Left ventricle myocardium superior (tissue), 1 donor: ENCODE data around the gene CREB3L1. TPM values are rescaled to one million over a fixed set of nuclear protein-coding genes. Genes with fewer than 3 reads are reported as not detected.

Experiments used
- ATAC-seq: fragments of 200-7000 bp; cut with Tn5 transposase; one replicate; pipeline ENCODE4 v1.9.1; 2020; ENCODE audit warnings: mild to moderate bottlenecking, moderate library complexity
- DNase-seq: peaks from one replicate; pipeline ENCODE4 v3.0.0-alpha.2; 2020
- intact Hi-C: fragments of 100-400 bp; cut with micrococcal nuclease; formaldehyde crosslinking; loops from one replicate; pipeline ENCODE4 v1.11.0; 2022
- total RNA-seq: library from RNA; stranded (reverse); fragmentation: NEBNext Ultra II Directional; extraction: Animal tissue kit (Norgen Biotek cat#: 25700); gene quantifications from one replicate; pipeline ENCODE4 v1.2.1, GENCODE V29; 2021
- donor health status: DM: no; HTN: yes; CAD: no; lungs with severe emphysema.

CREB3L1 gene
- total RNA-seq, 1 donor from 2014 or later = 56.0 TPM

DNA sequence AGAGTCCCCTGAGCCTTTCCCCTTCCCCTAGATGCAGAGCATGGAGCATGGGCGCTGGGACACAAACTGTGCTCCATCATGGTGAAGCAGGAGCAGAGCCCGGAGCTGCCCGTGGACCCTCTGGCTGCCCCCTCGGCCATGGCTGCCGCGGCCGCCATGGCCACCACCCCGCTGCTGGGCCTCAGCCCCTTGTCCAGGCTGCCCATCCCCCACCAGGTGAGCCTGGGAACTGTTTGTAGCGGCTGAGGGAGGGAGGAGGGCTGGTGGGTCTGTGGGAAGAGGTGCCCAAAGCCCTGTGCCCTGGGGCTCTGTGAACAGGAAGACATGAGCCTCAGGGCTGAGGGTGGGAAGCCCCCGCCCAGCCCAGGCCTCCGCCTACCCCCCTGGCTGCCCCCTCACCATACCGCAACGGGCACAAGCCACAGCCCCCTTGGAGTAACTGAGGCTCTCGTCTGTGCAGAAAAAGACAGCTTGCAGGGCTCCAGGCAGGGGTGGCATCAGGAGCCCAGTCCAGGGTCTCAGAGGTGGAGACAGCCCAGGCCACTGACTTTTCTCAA is 30.4 kb downstream of the CREB3L1 start:
- intact Hi-C loops = loop anchor here (5.0 kb wide), 1 partner anchor 71 kb away; no protein-coding TSS in a partner anchor
- DNase-seq = no peak
- no peak for ATAC-seq

DNA sequence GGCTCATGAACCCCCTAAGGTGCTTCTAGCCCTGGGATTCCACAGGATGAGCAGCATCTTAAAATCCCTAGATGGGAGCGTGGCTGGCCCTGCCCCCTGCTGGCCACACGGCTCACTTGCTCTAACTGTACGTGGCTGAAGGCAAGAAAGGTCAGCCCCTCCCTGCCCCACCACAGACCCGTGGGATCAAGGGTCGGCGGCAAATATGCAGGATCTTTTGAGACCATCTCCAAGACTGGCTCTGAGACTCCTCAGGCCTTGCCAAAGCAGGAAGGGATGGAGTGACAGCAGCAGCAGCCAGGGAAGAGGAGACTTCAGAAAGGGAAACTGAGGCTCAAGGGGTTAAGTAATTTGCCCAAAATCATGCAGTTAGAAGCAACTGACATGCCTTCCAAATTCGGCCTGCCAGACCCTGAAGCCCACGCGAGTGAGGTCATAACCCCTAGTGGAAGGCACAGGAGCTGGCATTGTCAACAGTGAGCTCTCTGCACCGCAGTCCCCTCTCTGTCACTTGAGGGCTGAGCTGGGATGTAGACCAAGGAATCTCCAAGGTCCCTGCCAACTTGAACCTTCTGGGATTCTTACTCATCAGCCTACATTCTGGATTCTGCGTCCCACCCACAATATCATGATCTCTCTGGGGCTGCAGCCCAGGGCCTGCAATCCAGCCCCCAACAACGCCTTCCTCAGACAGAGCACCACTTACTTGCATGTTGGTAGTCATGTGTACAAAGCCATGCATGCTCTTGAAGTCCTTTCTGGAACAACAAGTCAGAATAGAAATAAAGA is 31.4 kb downstream of the CREB3L1 start:
- intact Hi-C loops = loop anchor here (5.0 kb wide), 1 partner anchor 72 kb away; no protein-coding TSS in a partner anchor
- DNase-seq = peak; percentile 90
- peak; percentile 85 for ATAC-seq

DNA sequence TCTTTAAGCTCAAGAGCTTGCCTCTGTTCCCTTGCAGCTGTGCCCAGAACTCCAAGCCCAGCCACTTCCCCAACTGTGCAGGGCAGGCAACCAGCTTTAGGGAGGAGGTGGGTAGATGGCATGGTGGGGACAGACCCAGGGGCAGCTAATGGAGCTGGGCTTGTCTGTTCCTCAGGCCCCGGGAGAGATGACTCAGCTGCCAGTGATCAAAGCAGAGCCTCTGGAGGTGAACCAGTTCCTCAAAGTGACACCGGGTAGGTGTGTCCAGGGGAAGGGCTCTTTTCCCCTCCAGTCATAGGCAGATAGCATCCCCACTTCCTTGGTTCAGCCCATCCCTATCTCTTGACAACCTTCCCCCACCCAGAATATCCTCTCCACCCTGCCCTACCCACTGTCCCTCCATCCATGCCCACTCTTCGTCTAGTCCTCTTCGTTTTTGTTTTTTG is 32.4 kb downstream of the CREB3L1 start:
- ATAC-seq (no peak), DNase-seq (no peak)
- intact Hi-C loops = loop anchor here (5.0 kb wide), 1 partner anchor 73 kb away; no protein-coding TSS in a partner anchor

DNA sequence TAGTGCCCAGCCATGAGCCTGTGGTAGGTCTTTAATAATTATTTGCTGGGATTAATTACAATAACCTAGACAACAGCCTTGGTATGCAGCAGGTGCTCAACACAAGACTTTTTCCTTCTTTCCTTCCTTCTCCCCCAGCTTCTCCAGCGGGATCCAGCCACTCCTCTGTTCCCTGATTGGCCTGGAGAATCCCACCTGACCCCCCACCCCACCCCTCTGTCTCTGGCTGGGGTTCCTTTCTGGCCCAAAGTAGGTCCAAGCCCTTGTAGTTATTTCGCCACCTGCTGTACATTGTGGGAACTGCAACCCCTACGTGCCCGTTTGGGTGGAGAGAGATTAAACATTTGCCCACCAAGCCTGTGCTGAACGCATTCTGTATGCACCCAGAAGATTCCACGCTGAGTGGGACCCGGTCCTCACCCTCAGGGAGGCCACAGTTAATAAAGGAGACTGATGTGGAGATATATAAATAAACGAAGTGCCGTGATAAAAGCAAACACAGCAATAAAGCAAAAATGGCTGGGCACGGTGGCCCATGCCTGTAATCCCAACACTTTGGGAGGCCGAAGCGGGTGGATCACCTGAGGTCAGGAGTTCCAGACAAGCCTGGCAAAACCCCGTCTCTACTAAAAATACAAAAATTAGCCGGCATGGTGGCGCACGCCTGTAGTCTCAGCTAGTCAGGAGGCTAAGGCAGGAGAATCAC is 37.7 kb downstream of the CREB3L1 start:
- intact Hi-C loops = no loop called here
- DNase-seq (peak; percentile 60), ATAC-seq (peak; percentile 29)

DNA sequence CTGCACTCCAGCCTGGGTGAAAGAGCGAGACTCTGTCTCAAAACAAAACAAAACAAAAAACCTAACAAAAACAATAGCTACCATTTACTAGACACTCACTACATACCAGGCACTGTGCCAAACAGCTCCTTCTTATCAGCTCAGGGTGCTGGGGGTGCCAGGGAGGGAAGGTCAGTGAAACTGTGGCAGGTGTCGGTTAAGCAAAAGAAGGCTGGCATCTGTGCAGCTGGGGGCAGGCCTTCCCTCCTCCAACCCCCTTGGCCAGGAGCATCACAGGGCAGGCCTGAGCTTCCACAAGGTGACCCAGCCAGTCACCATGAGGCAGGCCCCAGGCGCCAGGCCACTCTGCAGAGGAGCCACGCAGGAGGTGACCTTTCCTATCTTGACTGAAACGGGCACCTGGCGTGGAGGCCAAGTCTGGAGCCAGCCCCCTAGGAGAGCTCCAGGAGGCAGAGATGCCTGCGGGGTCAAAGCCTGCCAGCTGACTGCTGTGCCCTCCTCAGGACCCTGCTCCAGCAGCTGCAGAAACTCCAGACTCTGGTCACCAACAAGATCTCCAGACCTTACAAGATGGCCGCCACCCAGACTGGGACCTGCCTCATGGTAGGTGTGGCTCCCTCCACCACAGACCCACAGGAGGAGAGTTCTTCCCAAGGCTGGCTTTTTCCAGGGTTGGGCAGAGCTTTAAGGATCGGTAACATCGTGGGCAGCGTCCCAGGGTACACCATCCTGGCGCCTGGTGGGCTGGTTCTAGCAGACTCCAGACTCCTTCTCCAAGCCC is 38.5 kb downstream of the CREB3L1 start:
- intact Hi-C loops = no loop called here
- ATAC-seq = peak; percentile 86
- peak; percentile 76 for DNase-seq

- no peak for DNase-seq
- no peak for ATAC-seq
- intact Hi-C loops = no loop called here
Measured at GRCh38 chr11:46319074-46319453, 41.6 kb downstream of the CREB3L1 start.

GRCh38 chr11:46321757-46322156 is 44.3 kb downstream of the CREB3L1 start:
- intact Hi-C loops = no loop called here
- ATAC-seq = no peak
- DNase-seq = no peak

DNA sequence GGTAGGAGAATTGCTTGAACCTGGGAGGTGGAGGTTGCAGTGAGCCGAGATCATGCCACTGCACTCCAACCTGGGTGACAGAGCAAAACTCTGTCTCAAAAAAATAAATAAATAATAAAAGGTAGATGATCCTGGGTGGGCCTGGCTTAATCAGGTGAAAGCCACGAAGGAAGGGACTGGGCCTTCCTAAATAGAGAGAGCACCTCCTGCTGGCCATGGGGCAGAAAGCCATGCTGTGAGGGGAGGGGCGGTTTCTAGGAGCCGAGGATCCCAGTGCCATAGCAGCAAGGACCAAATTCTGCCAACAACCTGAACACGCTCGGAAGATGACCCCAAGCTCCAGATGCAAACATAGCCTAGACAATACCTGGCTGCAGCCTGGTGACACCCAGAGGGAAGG is 45.3 kb downstream of the CREB3L1 start:
- DNase-seq (no peak), ATAC-seq (no peak)
- intact Hi-C loops = no loop called here

DNA sequence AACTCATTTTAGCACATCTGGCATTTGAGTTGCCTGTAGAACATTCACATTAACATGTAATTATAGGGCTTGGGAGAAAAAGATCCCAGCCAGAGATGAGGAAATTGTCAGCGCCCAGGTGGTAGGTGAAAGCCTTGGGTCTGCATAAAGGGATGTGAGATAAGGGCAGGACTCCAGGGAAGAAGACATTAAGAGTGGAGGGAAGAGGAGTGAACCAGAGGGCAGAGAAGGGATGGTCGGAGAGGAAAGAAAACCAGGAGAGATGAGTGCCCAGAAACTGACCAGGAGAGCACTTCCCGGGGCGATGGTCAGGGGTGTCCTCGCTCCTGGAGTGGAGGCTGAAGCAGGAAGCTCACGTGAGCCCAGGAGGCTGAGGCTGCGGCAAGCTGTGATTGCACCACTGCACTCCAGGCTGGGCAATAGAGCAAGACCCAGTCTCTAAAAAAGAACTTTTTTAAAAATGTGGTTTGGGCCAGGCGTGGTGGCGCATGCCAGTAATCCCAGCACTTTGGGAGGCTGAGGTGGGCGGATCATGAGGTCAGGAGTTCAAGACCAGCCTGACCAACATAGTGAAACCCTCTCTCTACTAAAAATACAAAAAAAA is 49.5 kb downstream of the CREB3L1 start:
- intact Hi-C loops = no loop called here
- no peak for DNase-seq
- ATAC-seq = no peak

DNA sequence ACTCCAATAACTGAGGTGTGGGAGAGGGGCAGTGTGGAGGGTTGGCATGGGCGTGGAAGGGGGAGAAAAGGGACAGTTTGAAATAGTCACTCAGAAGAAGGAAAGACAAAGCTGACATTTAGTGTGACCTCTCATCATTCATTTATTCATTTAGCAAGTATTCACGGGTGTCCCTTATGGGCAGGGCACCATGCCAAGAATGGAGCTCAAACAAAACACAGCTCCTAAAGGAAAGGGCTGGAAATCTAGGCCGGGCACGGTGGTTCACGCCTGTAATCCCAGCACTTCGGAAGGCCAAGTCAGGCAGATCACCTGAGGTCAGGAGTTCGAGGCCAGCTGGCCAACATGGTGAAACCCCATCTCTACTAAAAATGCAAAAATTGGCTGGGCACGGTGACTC is 50.4 kb downstream of the CREB3L1 start:
- no peak for ATAC-seq
- DNase-seq = no peak
- intact Hi-C loops = no loop called here

DNA sequence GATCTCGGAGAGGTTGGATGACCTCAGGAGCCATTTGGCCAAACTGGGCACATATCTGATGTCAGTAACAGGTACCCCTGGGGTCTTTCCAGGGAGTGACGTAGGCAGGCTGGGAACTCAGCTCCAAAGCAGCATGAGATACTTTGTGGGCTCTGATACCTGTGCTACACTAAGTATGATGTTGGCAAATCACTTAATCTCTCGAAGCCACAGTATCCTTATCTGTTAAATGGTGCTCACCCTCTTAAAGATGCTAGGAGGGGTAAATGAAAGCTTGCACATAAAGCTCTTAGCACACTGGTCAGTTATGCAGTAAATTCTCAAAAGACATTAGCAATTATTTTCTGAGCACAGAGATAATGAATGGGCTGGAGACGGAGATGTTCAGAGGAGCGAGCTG is 52.7 kb downstream of the CREB3L1 start:
- ATAC-seq (no peak), DNase-seq (no peak)
- intact Hi-C loops = no loop called here

GRCh38 chr11:46330563-46331281 is 53.3 kb downstream of the CREB3L1 start:
- no peak for DNase-seq
- peak; percentile 10 for ATAC-seq
- intact Hi-C loops = no loop called here

GRCh38 chr11:46331282-46331984 is 54.0 kb downstream of the CREB3L1 start:
- DNase-seq (no peak), ATAC-seq (no peak)
- intact Hi-C loops = no loop called here

- no peak for DNase-seq
- intact Hi-C loops = no loop called here
- ATAC-seq = no peak
Measured at GRCh38 chr11:46332093-46332567, 54.7 kb downstream of the CREB3L1 start.

DNA sequence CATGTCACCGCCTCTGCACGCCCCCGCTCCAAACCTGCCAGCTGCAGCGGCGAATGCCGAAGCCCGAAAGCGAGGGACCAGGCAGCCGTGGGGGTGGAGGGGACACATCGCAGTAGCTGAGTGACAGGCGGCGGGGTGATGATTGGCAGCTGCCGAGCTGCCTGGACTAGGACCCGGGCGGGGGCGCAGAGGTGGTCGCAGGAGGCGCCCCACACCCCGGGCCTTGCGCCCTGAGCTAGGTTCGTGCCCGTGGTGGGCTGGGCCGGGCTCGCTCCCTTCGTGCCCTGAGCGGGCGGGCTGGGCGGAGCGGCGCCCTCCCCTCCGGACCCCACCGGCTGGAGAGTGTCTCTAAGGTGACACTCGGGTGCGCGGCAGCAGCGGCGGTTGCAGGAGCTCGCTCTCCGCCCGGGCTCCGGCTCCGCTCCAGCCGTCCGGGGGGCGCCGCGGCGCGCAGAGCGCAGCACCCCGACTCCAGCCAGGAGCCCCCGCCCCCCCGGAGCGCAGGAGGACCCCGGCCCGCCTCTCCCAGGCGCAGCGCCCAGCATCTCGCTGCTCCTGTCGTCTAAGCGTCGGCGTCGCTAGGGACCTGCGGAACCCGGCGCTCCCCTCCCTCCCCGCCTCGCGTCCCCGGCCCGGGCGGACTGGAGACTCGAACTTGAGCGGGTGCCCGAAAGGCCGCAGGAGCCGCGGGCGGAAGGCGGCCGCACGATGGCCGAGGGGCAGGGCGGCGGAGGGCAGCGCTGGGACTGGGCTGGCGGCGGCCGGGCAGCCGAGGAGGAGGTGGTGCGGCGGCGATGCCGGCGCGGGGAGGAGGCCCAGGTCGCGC is 55.3 kb downstream of the CREB3L1 start:
- peak; percentile 43 for DNase-seq
- peak; percentile 41 for ATAC-seq
- intact Hi-C loops = no loop called here

DNA sequence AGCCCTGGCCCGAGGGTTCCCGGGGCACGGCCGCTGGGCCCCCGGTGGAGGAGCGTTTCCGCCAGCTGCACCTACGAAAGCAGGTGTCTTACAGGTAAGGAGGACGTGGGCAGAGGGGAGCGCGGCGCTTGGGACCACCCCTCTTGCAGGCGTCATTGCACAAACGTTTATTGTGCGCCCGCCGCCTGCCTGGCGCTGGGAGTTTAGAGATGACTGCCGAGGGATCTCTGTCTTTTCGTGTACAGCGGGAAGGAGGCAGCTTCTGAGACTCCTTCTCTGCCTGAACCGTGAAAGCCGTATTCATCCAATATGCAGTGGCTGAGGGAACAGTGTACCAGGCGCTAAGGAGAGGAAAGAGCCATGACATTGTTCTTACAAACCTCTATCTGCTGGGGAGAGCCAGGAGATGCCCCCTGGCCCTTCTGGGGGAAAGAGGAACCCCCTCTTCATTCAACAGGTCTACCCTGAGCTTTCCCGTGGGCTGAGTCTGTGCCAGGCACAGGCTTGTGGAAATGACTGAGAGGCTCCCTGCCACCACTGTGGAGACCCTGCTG is 56.0 kb downstream of the CREB3L1 start:
- intact Hi-C loops = no loop called here
- ATAC-seq = no peak
- no peak for DNase-seq

DNA sequence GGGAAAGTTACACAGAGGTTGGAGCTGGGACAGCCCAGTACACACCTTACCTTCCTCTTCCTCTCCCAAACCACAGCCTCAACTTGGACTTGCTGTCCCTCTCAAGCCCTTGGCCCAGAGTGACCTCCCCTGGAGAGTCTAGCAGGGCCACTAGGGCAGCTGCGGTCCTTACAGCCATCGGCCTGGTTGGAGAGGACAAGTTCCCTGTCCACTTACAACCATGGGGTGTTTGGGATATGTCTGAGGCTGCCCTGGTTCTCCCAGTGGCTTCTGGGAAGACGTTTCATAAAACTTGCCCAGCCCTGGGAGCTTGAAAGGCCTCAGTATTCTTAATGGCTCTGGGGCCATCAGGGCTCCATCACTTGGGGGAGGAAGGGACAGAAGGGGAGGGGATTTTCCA is 56.7 kb downstream of the CREB3L1 start:
- DNase-seq = no peak
- no peak for ATAC-seq
- intact Hi-C loops = no loop called here
